Activated gamma-delta T cell treated with anti-CD3 and anti-CD28 coated beads, Interleukin-2, amount 50 U/mL, for 16 hours (primary cell): Measurements from ENCODE around the gene HRH2.
"Not testable (repeated sequence)": the region's sequence is repeated elsewhere in the genome, so short reads cannot be mapped to it uniquely, and the experiment has no call there.

Experiments used
- DNase-seq: peaks from one replicate; pipeline ENCODE4 v3.0.0-alpha.2; 2020; ENCODE audit warnings: low read depth

The HRH2 gene

GRCh38 chr5:175741556-175741955 is 83.7 kb downstream of the HRH2 start:
- DNase-seq = no peak

GRCh38 chr5:175742290-175742994 is 84.6 kb downstream of the HRH2 start:
- DNase-seq = no peak

GRCh38 chr5:175743676-175744210 is 85.9 kb downstream of the HRH2 start:
- DNase-seq = no peak

- no peak for DNase-seq
These were observed 87.3 kb downstream of the HRH2 start for GRCh38 chr5:175745210-175745609.

GRCh38 chr5:175746851-175747250 is 89.0 kb downstream of the HRH2 start:
- DNase-seq = no peak

GRCh38 chr5:175747539-175748060 is 89.7 kb downstream of the HRH2 start:
- DNase-seq = no peak

GRCh38 chr5:175748650-175749049 is 90.8 kb downstream of the HRH2 start:
- no peak for DNase-seq

GRCh38 chr5:175749591-175749990 is 91.7 kb downstream of the HRH2 start:
- DNase-seq = no peak

GRCh38 chr5:175750511-175750931 is 92.7 kb downstream of the HRH2 start:
- DNase-seq = no peak

GRCh38 chr5:175751369-175751768 is 93.5 kb downstream of the HRH2 start:
- DNase-seq = no peak

- DNase-seq = no peak
These were observed 95.1 kb downstream of the HRH2 start for GRCh38 chr5:175752826-175753535.

- no peak for DNase-seq
These were observed 95.9 kb downstream of the HRH2 start for GRCh38 chr5:175753536-175754402.

GRCh38 chr5:175759991-175760390 is 102.1 kb downstream of the HRH2 start:
- not testable (repeated sequence) for DNase-seq
